HCT116 (cell line): ENCODE measurements around the gene MKNK1. TPM values are rescaled to one million over a fixed set of nuclear protein-coding genes. Genes with fewer than 3 reads are reported as not detected.

Experiments
- ATAC-seq: fragments of 200-7000 bp; cut with Tn5 transposase; 2 replicates; pipeline ENCODE4 v1.9.1; 2020; ENCODE audit warnings: mild to moderate bottlenecking, moderate library complexity
- BruUV-seq: library from RNA; stranded (reverse); fragments of 400-500 nt; replicated peaks from 2 replicates; lab custom pipeline; 2021; lab: Mats Ljungman, UMichigan
- CTCF ChIA-PET: fragments of 300-600 bp; sonication (Branson Sonifier 250); formaldehyde crosslinking; loops from one replicate; lab custom pipeline; 2021; ENCODE audit warnings: antibody characterized with exemption; lab: Charles Lee
- POLR2A ChIA-PET: fragments of 300-600, 350-600 bp; sonication (Branson Sonifier 250); formaldehyde crosslinking; loops from one replicate; lab custom pipeline; 2021; ENCODE audit warnings: antibody characterized with exemption; lab: Charles Lee
- RAD21 ChIA-PET, 2 experiments: fragments of 300-600 bp; sonication (Branson Sonifier 250); formaldehyde crosslinking; loops; one replicate each; lab custom pipeline; 2023; ENCODE audit warnings: low total read pairs in 2 of 2; ENCODE audit not compliant: uncharacterized antibody in 2 of 2, unreplicated experiment in 2 of 2, low non-redundant PET in 1 of 2; lab: Charles Lee
- DNase-seq: peaks from one replicate; pipeline ENCODE4 v3.0.0-alpha.2; 2010; ENCODE audit warnings: low read depth, low spot score
- H2AFZ ChIP-seq: fragments of 200-600 bp; shearing (Covaris generic), sonication (generic); 2 replicates; pipeline ENCODE4 v1.6.1; 2017; ENCODE audit warnings: low read depth, mixed run types, mixed read lengths, antibody characterized with exemption, low read length; ENCODE audit not compliant: poor library complexity, severe bottlenecking
- H3K27ac ChIP-seq: 2 replicates; pipeline ENCODE4 v1.5.1; 2012; ENCODE audit warnings: low read depth, low read length
- H3K27me3 ChIP-seq: fragments of 200-600 bp; sonication (generic); 2 replicates; pipeline ENCODE4 v1.6.1; 2016; ENCODE audit warnings: mixed run types, low read length, mixed read lengths; ENCODE audit not compliant: insufficient read depth
- H3K36me3 ChIP-seq, 2 experiments: fragments of 200-500 bp in 1 of 2; fragments of 200-600 bp in 1 of 2; sonication (Bioruptor generic) in 1 of 2; sonication (generic) in 1 of 2; 2 replicates each; pipeline versions ENCODE4 v1.5.1 to v1.6.1; 2014 to 2016; ENCODE audit warnings: low read length in 2 of 2, inconsistent platforms in 1 of 2, mixed read lengths in 1 of 2, mixed run types in 1 of 2; ENCODE audit not compliant: insufficient read depth in 2 of 2, control insufficient read depth in 1 of 2
- H3K4me1 ChIP-seq, 2 experiments: fragments of 200-600 bp in 1 of 2; sonication (generic) in 1 of 2; 2 replicates each; pipeline versions ENCODE4 v1.5.1 to v1.6.1; 2012 to 2017; ENCODE audit warnings: low read length in 2 of 2, inconsistent platforms in 1 of 2, mild to moderate bottlenecking in 1 of 2, mixed read lengths in 1 of 2, mixed run types in 1 of 2, moderate library complexity in 1 of 2; ENCODE audit not compliant: insufficient read depth in 2 of 2, control insufficient read depth in 1 of 2
- H3K4me2 ChIP-seq: fragments of 200-600 bp; sonication (generic); 2 replicates; pipeline ENCODE4 v1.6.1; 2017; ENCODE audit warnings: mixed run types, low read length, mixed read lengths
- H3K4me3 ChIP-seq, 2 experiments: fragments of 200-600 bp in 1 of 2; sonication (generic) in 1 of 2; replicated peaks in 1 of 2; 2 replicates each; pipeline ENCODE4 v1.5.1; 2011 to 2016; ENCODE audit warnings: low read length in 2 of 2, control low read depth in 1 of 2, low read depth in 1 of 2, mild to moderate bottlenecking in 1 of 2, mixed read lengths in 1 of 2, mixed run types in 1 of 2
- H3K79me2 ChIP-seq: fragments of 200-600 bp; sonication (generic); 2 replicates; pipeline ENCODE4 v1.6.1; 2017; ENCODE audit warnings: mild to moderate bottlenecking, mixed run types, low read length, moderate library complexity, mixed read lengths; ENCODE audit not compliant: insufficient read depth
- H3K9ac ChIP-seq: fragments of 200-600 bp; sonication (generic); 2 replicates; pipeline ENCODE4 v1.6.1; 2016; ENCODE audit warnings: low read length, mixed read lengths
- H3K9me2 ChIP-seq: fragments of 200-600 bp; sonication (generic), shearing (Covaris generic); 2 replicates; pipeline ENCODE4 v1.6.1; 2017; ENCODE audit warnings: mixed run types, mild to moderate bottlenecking, moderate library complexity; ENCODE audit not compliant: insufficient read depth
- H3K9me3 ChIP-seq, 2 experiments: fragments of 200-500 bp in 1 of 2; fragments of 200-600 bp in 1 of 2; sonication (Bioruptor generic) in 1 of 2; sonication (generic) in 1 of 2; 2 replicates each; pipeline ENCODE4 v1.6.1; 2014 to 2017; ENCODE audit warnings: low read length in 2 of 2, mixed read lengths in 2 of 2, inconsistent platforms in 1 of 2, low read depth in 1 of 2, mild to moderate bottlenecking in 1 of 2, mixed run types in 1 of 2, moderate library complexity in 1 of 2; ENCODE audit not compliant: control insufficient read depth in 1 of 2, insufficient read depth in 1 of 2
- H4K20me1 ChIP-seq: fragments of 200-600 bp; sonication (generic), shearing (Covaris generic); 2 replicates; pipeline ENCODE4 v1.6.1; 2017; ENCODE audit warnings: mixed run types, mild to moderate bottlenecking, moderate library complexity; ENCODE audit not compliant: insufficient read depth
- ATF3 ChIP-seq: IDR thresholded peaks from 2 replicates; pipeline ENCODE4 v1.6.1; 2012
- CBX3 ChIP-seq: IDR thresholded peaks from 2 replicates; pipeline ENCODE4 v1.6.1; 2012; ENCODE audit warnings: low read depth
- CEBPB ChIP-seq: IDR thresholded peaks from 2 replicates; pipeline ENCODE4 v1.6.1; 2012; ENCODE audit warnings: low read depth
- EGR1 ChIP-seq: IDR thresholded peaks from 2 replicates; pipeline ENCODE4 v1.6.1; 2012; ENCODE audit warnings: low read depth
- EZH2 ChIP-seq: fragments of 200-600 bp; sonication (generic); IDR thresholded peaks from 2 replicates; pipeline ENCODE4 v1.6.1; 2017; ENCODE audit warnings: antibody characterized with exemption, mixed run types
- FOSL1 ChIP-seq: IDR thresholded peaks from 2 replicates; pipeline ENCODE4 v1.6.1; 2012; ENCODE audit warnings: low read depth
- MAX ChIP-seq: IDR thresholded peaks from 2 replicates; pipeline ENCODE4 v1.6.1; 2012
- POLR2AphosphoS5 ChIP-seq: IDR thresholded peaks from 2 replicates; pipeline ENCODE4 v1.6.1; 2011; ENCODE audit warnings: mild to moderate bottlenecking, low read depth, low read length, moderate library complexity
- RAD21 ChIP-seq: IDR thresholded peaks from 2 replicates; pipeline ENCODE4 v1.6.1; 2012; ENCODE audit warnings: low read depth, mild to moderate bottlenecking
- SRF ChIP-seq: IDR thresholded peaks from 2 replicates; pipeline ENCODE4 v1.6.1; 2012; ENCODE audit warnings: low read depth
- YY1 ChIP-seq: IDR thresholded peaks from 2 replicates; pipeline ENCODE4 v1.6.1; 2011; ENCODE audit warnings: low read length, low read depth, moderate library complexity, mild to moderate bottlenecking; ENCODE audit not compliant: insufficient replicate concordance; ENCODE audit errors: extremely low read depth
- ZBTB33 ChIP-seq: IDR thresholded peaks from 2 replicates; pipeline ENCODE4 v1.6.1; 2011; ENCODE audit warnings: mild to moderate bottlenecking, low read length, moderate library complexity; ENCODE audit not compliant: insufficient replicate concordance; ENCODE audit errors: extremely low read depth
- ZFX ChIP-seq: fragments of 450-650 bp; IDR thresholded peaks from 2 replicates; pipeline ENCODE4 v1.6.1; 2017
- intact Hi-C: fragments of 100-400 bp; cut with micrococcal nuclease; formaldehyde crosslinking; loops from 2 replicates; pipeline ENCODE4 v1.10.0; 2022
- total RNA-seq: library from RNA; stranded (reverse); gene quantifications from one replicate; pipeline ENCODE4 v1.2.1, GENCODE V29; 2021; ENCODE audit not compliant: unreplicated experiment

The MKNK1 gene
- total RNA-seq, 1 experiment from 2014 or later, result 30.9 TPM

DNA sequence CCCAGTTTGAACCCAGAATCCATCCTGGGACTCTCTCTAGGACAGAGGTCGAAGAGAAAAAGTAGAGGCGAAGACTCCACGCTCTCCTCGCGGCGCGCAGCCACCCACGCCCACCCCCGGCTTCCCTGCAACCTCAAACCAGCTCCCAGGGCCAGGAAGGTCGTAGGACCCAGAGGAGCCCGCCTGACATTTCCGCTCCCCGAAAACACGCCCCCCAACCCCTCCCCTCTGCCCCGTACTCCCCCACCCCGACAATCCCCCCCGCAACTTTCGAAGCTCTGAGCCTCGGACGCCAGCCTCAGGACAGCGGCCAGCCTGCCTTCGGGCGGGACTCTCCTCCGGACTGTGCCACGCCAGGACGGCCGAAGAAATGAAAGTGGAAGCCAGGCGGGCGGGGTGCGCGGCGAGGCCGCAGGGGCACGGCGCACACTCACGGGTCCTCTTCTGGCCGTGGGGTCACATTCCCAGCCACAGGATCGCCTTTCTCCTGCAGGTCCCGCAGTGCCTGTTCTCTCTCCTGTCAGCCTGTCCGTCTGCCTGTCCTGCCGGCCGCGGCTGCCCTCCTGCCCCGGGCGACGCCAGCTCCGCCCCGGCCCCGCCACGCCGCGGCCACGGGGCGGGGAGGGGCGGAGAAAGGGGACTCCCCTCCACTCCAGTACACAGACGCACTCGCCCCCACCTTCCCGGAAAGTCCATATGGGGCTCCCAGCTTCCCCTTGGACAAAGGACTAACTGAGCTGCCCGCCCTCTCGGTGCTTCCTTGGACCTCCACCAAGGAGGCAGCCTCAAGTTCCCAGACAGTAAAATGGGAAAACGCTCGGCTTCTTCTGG, 12.4 kb upstream of the MKNK1 start, which contains the start of gene MOB3C:
Gene MOB3C, minus strand, starts transcription at position 535 of the 831 bp plus-strand sequence. CDS start 3,490 bp downstream, outside the sequence.
- Histone ChIP-seq H3K27ac (peak within 1 kb of the TSS; percentile 49; the same call in 1 of the 2 replicates), H3K27me3 (no peaks in the 10 kb centered on the region), H3K9me2 (no peaks in the 10 kb centered on the region), H3K9me3 (no peaks in the 10 kb centered on the region), H2AFZ (peak within 1 kb of the TSS; percentile 90), H3K4me1 (peaks cover 13 to 51% of the 10 kb centered on the region in 2 experiments; a peak in 3 of 4 replicates), H3K4me3 (peak within 1 kb of the TSS; percentile 63 to 73), H3K36me3 (no peaks in the 10 kb centered on the region), H3K4me2 (peak within 1 kb of the TSS; percentile 96), H3K9ac (peak within 1 kb of the TSS; percentile 64), H4K20me1 (no peaks in the 10 kb centered on the region), H3K79me2 (no peaks in the 10 kb centered on the region)
- TF ChIP-seq RAD21 (no peak), MAX (0 out of 2 replicates have a peak, but pooled peaks have one; percentile 42), SRF (peak; percentile 99), ZFX (no peak), ATF3 (no peak), EGR1 (peak; percentile 55; the same call in 1 of the 2 replicates), FOSL1 (peak; percentile 30; the same call in 1 of the 2 replicates), POLR2AphosphoS5 (peak; percentile 80), EZH2 (no peak), ZBTB33 (no peak), CEBPB (no peak), CBX3 (no peak), YY1 (peak; percentile 27)
- POLR2A ChIA-PET, result interaction anchor here (1.1 to 1.6 kb wide), 3 partner anchors 10 to 103 kb away, joined by 3 to 14 read pairs (median 5); partner anchors contain the start of genes EFCAB14 and MKNK1
- RAD21 ChIA-PET, result interaction anchor here in 1 of 2 experiments (1.1 kb wide), 1 partner anchor 108 kb away, joined by 3 read pairs; no protein-coding TSS in a partner anchor
- no peak for DNase-seq
- BruUV-seq, result no TSS peak
- ATAC-seq, result peak; percentile 89
- intact Hi-C loops, result no loop called here
- CTCF ChIA-PET, result interaction anchor here (1.5 kb wide), 1 partner anchor 12 kb away, joined by 4 read pairs; the partner anchor contains the start of gene MKNK1
